ENCODE results near the gene DPYD.
A peak's percentile ranks its signal among the peaks of the same experiment; 100 is the strongest.

The DPYD gene

GRCh38 chr1:97920832-97921571, at the start of gene DPYD:
TSS of gene DPYD (minus strand) at chr1:97921034. CDS start at chr1:97920922, 112 bp downstream.
- peak; percentile 43 for DNase-seq (ENCODE audit: low spot score)

GRCh38 chr1:97960470-97960869, 39.6 kb upstream of the DPYD start:
- DNase-seq (ENCODE audit: low spot score), result no peak

GRCh38 chr1:97947695-97948094, 26.9 kb upstream of the DPYD start:
- no peak for DNase-seq (ENCODE audit: low spot score)

GRCh38 chr1:97943354-97943753, 22.5 kb upstream of the DPYD start:
- DNase-seq (ENCODE audit: low spot score), result peak; percentile 29

GRCh38 chr1:97942161-97943123, 21.6 kb upstream of the DPYD start:
- no peak for DNase-seq (ENCODE audit: low spot score)

GRCh38 chr1:97938285-97938642, 17.4 kb upstream of the DPYD start:
- DNase-seq (ENCODE audit: low spot score), result no peak

GRCh38 chr1:97936976-97937375, 16.1 kb upstream of the DPYD start:
- DNase-seq (ENCODE audit: low spot score), result no peak

- DNase-seq (ENCODE audit: low spot score), result no peak
These were observed 13.7 kb upstream of the DPYD start for GRCh38 chr1:97934491-97934890.

- DNase-seq (ENCODE audit: low spot score), result no peak
These were observed 9.3 kb upstream of the DPYD start for GRCh38 chr1:97929874-97930851.

- DNase-seq (ENCODE audit: low spot score), result no peak
These were observed 5.3 kb upstream of the DPYD start for GRCh38 chr1:97926017-97926708.

- DNase-seq (ENCODE audit: low spot score), result no peak
These were observed 4.3 kb upstream of the DPYD start for GRCh38 chr1:97925151-97925550.

GRCh38 chr1:97923811-97924210, 3.0 kb upstream of the DPYD start:
- no peak for DNase-seq (ENCODE audit: low spot score)

GRCh38 chr1:97920276-97920831, 480 bp downstream of the DPYD start:
- DNase-seq (ENCODE audit: low spot score), result no peak

- DNase-seq (ENCODE audit: low spot score), result no peak
These were observed 1.1 kb downstream of the DPYD start for GRCh38 chr1:97919585-97920261.

- no peak for DNase-seq (ENCODE audit: low spot score)
These were observed 1.9 kb downstream of the DPYD start for GRCh38 chr1:97918961-97919360.

GRCh38 chr1:97913506-97914139, 7.2 kb downstream of the DPYD start:
- no peak for DNase-seq (ENCODE audit: low spot score)

GRCh38 chr1:97911266-97912215, 9.3 kb downstream of the DPYD start:
- DNase-seq (ENCODE audit: low spot score), result no peak

GRCh38 chr1:97909266-97909665, 11.6 kb downstream of the DPYD start:
- no peak for DNase-seq (ENCODE audit: low spot score)

GRCh38 chr1:97907886-97908285, 12.9 kb downstream of the DPYD start:
- DNase-seq (ENCODE audit: low spot score), result no peak

All from COLO829 (cell line).